ENCODE measurements around the gene TBC1D14. TPM values are rescaled to one million over a fixed set of nuclear protein-coding genes. Genes with fewer than 3 reads are reported as not detected.

TBC1D14 gene
- total RNA-seq, 1 donor from 2014 or later = 43.3 TPM

DNA sequence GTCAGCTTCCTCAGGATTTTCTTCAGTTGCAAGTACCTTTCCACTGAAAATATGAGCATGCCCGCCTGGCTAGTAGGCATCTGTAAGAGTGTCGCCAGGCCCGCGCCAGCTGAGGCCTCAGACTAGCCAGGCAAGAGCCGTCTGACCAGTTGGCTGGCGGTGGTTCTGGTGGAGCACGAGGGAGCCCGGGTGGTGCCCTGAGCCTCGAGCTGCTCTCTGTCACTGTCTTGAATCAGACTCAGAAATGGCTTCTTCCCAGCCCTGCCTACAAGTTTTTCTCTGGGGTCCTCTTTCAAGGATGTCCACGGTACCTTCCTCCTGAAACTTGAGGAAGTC, 146.3 kb downstream of the TBC1D14 start:
- TF ChIP-seq, protein P1, sequence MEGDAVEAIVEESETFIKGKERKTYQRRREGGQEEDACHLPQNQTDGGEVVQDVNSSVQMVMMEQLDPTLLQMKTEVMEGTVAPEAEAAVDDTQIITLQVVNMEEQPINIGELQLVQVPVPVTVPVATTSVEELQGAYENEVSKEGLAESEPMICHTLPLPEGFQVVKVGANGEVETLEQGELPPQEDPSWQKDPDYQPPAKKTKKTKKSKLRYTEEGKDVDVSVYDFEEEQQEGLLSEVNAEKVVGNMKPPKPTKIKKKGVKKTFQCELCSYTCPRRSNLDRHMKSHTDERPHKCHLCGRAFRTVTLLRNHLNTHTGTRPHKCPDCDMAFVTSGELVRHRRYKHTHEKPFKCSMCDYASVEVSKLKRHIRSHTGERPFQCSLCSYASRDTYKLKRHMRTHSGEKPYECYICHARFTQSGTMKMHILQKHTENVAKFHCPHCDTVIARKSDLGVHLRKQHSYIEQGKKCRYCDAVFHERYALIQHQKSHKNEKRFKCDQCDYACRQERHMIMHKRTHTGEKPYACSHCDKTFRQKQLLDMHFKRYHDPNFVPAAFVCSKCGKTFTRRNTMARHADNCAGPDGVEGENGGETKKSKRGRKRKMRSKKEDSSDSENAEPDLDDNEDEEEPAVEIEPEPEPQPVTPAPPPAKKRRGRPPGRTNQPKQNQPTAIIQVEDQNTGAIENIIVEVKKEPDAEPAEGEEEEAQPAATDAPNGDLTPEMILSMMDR (conservative IDR thresholded peaks at IDR 0.05; ENCODE audit: low read depth, low read length) = no peak
- DNase-seq (ENCODE audit: low read depth) = no peak
- H3K4me3 ChIP-seq (ENCODE audit: low read depth, low read length) = no peak overlapping the region

DNA sequence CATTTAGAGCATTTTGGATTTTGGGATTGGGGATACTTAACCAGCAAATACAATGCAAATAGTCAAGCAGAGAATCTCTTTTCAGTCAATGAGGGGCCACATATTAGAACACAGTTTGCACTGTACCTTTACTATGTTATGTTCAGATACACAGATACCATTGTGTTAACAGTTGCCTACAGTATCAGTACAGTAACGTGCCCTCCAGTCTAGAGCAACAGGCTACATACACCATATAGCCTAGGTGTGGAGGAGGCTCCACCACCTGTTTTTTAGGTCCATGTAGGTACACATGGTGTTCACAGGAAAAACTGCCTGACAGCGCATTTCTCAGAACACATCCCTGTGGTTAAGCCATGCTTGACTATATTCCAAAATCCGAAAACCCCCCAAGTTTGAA, 149.2 kb downstream of the TBC1D14 start:
- TF ChIP-seq, protein P1 (conservative IDR thresholded peaks at IDR 0.05; ENCODE audit: low read depth, low read length) = no peak
- no peak overlapping the region for H3K4me3 ChIP-seq (ENCODE audit: low read depth, low read length)
- DNase-seq (ENCODE audit: low read depth) = no peak

DNA sequence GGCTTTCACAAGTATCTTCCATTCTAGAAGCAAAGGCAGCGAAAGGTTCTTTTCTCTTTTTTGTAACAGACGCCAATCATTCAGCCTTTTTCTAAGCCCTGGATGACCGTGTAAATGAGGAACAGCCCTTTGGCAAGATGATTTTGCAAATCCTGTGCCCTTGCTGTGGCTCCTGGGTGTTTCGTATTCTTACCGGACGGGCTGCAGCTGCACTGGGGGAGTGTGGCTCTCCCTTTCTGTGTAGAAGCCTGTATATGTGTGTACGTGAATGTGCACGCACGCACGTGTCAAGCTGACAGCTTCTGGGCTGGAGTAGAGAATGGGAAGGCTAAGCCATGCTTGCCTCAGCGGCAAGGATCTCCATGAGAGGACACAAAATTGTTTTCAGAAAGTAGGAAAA, 150.0 kb downstream of the TBC1D14 start:
- TF ChIP-seq, protein P1 (conservative IDR thresholded peaks at IDR 0.05; ENCODE audit: low read depth, low read length) = no peak
- DNase-seq (ENCODE audit: low read depth) = no peak
- no peak overlapping the region for H3K4me3 ChIP-seq (ENCODE audit: low read depth, low read length)

DNA sequence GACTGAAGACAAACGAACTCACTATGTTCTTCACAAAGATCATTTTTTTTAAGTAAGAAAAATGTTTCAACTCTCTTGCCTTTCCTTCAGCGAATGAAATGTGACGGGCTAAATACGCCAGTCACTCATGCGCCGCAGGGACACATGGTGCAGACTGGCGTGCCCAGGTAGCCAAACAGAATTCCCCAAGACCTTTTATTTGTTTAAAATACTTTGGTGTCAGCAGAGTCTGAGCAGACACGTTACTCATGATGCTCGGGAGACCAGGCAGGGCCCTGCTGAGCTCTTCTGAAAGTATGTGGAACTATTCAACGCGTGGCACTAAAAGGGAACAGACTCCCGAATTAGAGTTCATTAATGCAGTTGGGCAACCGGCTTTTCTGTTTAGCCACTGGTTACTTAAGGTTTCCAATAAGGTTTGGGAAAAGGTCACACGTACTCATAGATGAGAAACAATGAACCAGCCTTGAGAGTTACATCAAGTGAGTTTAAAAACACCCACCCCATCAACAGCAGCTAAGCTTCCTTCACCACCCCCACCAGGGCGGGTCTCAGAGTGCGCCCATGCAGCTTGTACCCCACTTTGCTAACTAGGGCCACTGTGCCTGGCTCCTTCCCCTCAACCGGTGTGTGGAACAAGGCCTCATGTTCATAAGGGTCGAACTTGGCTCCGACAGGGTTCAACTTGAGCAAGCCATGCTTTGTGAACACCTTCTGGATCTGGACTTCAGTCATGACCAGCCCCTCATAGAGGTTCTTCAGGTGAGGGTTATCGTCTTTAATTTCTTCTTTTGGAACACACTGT, 150.9 kb downstream of the TBC1D14 start:
- DNase-seq (ENCODE audit: low read depth) = no peak
- no peak overlapping the region for H3K4me3 ChIP-seq (ENCODE audit: low read depth, low read length)
- TF ChIP-seq, protein P1 (conservative IDR thresholded peaks at IDR 0.05; ENCODE audit: low read depth, low read length) = no peak

DNA sequence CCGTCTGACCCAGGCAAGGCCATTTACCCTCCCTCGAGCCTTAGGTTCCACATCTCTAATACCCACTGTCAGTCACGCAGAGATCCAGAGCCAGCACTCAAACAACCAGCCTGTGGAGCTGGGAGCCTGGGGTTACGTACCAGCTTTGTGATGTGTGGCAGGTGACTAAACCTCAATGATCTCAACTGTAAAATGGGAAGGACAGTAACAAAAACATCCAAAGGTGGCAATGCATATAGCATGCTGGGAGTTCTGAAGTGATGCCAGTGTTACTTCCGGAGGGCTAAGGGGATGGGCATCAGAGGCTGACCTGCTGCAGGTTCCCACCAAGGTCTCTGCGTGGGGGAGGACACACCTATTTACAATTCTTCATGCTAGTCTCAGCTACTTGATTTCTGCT, 152.2 kb downstream of the TBC1D14 start:
- no peak overlapping the region for H3K4me3 ChIP-seq (ENCODE audit: low read depth, low read length)
- DNase-seq (ENCODE audit: low read depth) = no peak
- TF ChIP-seq, protein P1 (conservative IDR thresholded peaks at IDR 0.05; ENCODE audit: low read depth, low read length) = no peak

DNA sequence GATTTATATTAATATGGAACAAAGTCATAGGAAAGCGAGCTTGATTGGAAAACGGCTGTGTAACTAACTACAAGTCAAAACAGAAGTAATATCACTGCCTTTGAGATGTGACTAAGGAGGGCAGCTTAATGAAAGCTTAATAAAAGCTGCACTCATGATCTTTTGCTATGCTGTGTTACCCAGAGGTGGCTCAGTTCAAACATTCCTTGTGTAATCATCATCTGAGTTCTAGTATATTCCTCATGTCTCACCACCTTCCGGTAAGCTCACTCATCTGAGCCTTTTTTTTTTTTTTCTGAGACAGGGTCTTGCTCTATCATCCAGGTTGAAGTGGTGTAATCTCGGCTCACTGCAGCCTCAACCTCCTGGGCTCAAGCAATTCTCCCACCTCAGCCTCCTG, 153.2 kb downstream of the TBC1D14 start:
- no peak for DNase-seq (ENCODE audit: low read depth)
- H3K4me3 ChIP-seq (ENCODE audit: low read depth, low read length) = no peak overlapping the region
- TF ChIP-seq, protein P1 (conservative IDR thresholded peaks at IDR 0.05; ENCODE audit: low read depth, low read length) = no peak

DNA sequence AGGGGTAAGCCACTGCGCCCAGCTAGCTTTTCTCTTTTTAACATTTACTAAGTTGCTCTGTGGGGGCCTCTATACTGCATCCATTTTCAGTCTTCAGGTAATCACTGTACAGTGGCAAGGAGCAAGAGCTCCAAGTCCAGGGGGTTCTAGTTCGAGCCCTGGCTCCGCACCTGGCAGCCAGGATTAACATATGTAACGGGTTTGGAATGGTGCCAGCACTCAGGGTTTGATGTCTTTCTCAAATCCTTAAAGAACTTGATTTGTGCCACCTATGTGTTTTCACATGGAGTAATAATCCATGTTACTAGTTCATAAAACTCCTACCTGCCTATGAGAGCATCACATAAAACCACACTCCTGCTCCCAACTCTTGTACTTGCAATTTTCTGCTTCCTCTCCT, 153.7 kb downstream of the TBC1D14 start:
- no peak for DNase-seq (ENCODE audit: low read depth)
- H3K4me3 ChIP-seq (ENCODE audit: low read depth, low read length) = no peak overlapping the region
- TF ChIP-seq, protein P1 (conservative IDR thresholded peaks at IDR 0.05; ENCODE audit: low read depth, low read length) = no peak

Measured in epithelial cell of proximal tubule (primary cell).